Heart right ventricle (tissue), 16 donors: ENCODE results near the gene LIF. TPM values are rescaled to one million over a fixed set of nuclear protein-coding genes. Genes with fewer than 3 reads are reported as not detected.

Experiments used
- ATAC-seq, 8 donors: fragments of 200-7000 bp; cut with Tn5 transposase; one replicate each; pipeline ENCODE4 v1.9.1; 2020; ENCODE audit warnings: mild to moderate bottlenecking in 8 of 8, moderate library complexity in 8 of 8, moderate number of reproducible peaks in 1 of 8
- DNase-seq, 2 donors: peaks; one replicate each; pipeline ENCODE4 v3.0.0-alpha.2; 2020
- H3K27ac ChIP-seq, 10 donors: fragments of 200-600 bp; sonication (generic) in 2 of 10; one replicate each; pipeline versions ENCODE4 v1.5.0 to v1.8.0; 2020 to 2022; ENCODE audit warnings: mild to moderate bottlenecking in 3 of 10
- H3K27me3 ChIP-seq, 7 donors: fragments of 200-600 bp; one replicate each; pipeline ENCODE4 v1.8.0; 2021 to 2022; ENCODE audit warnings: mild to moderate bottlenecking in 2 of 7
- H3K36me3 ChIP-seq, 9 donors: fragments of 200-600 bp; sonication (generic) in 1 of 9; one replicate each; pipeline versions ENCODE4 v1.5.0 to v1.8.0; 2020 to 2022; ENCODE audit warnings: mild to moderate bottlenecking in 2 of 9
- H3K4me1 ChIP-seq, 9 donors: fragments of 200-600 bp; sonication (generic) in 1 of 9; one replicate each; pipeline versions ENCODE4 v1.5.0 to v1.8.0; 2020 to 2022; ENCODE audit warnings: mild to moderate bottlenecking in 4 of 9
- H3K4me3 ChIP-seq, 10 donors: fragments of 200-600 bp; sonication (generic) in 2 of 10; one replicate each; pipeline versions ENCODE4 v1.5.0 to v1.8.0; 2020 to 2022; ENCODE audit warnings: mild to moderate bottlenecking in 7 of 10, moderate library complexity in 2 of 10
- H3K9me3 ChIP-seq, 11 donors: fragments of 200-600 bp in 10 of 11; sonication (generic) in 2 of 11; one replicate each; pipeline versions ENCODE4 v1.5.0 to v1.8.0; 2013 to 2022; ENCODE audit warnings: mild to moderate bottlenecking in 2 of 11, control low read depth in 1 of 11, moderate library complexity in 1 of 11
- CTCF ChIP-seq, 9 donors: fragments of 200-600 bp; sonication (generic) in 2 of 9; IDR thresholded peaks; one replicate each; pipeline versions ENCODE4 v1.5.0 to v1.8.0; 2021 to 2022; ENCODE audit warnings: antibody characterized with exemption in 9 of 9, mild to moderate bottlenecking in 5 of 9, moderate library complexity in 1 of 9
- WGBS, 2 donors: extraction: QIAGEN DNeasy Blood & Tissue Kit; methylation state at CpG; one replicate each; pipeline ENCODE4 v1.1.7; 2013; ENCODE audit warnings: inconsistent platforms in 1 of 2; 5-methylcytosine and 5-hydroxymethylcytosine counted together
- intact Hi-C, 10 donors: fragments of 100-400 bp; cut with DNase I; formaldehyde crosslinking; loops; one replicate each; pipeline versions ENCODE4 v1.11.1 to v1.14.2; 2022
- polyA plus RNA-seq, 2 donors: library from polyadenylated mRNA; stranded (reverse); fragments of 200-250 nt; gene quantifications; one replicate each; pipeline ENCODE4 v1.2.3, GENCODE V29; 2013
- total RNA-seq, 10 donors: library from RNA; stranded (reverse); fragmentation: NEBNext Ultra II Directional in 3 of 10; extraction: Animal tissue kit (Norgen Biotek cat#: 25700) in 3 of 10; gene quantifications; one replicate each; pipeline versions ENCODE4 v1.2.1 to v1.2.4, GENCODE V29; 2021 to 2023
- donor health status: Arrhythmogenic right ventricular cardiomyopathy.
- donor health status: ischemic (EF 13 %, LVEDD 7.1; RV severe dilation, severe dysfunction).
- donor health status: healthy with polysubstance abuse.
- donor health status: DM: no; HTN: yes; CAD: no.
- donor health status: DM: no; HTN: no; CAD: no.
- donor health status: ischemic (EF 25% LVEDD 6.9; RV normal size, moderate dysfunction).
- donor health status: ischemic (EF 25% LVEDD 5.7; RV mildly dilated, moderate dysfunction).
- donor health status: healthy.
- donor health status: DM: yes; HTN: yes; CAD: no.
- donor health status: Ischemic cardiomyopathy.
- donor health status: ischemic (EF 35%, LVEDD 5.7; RV mildly dilated, moderate dysfunction).
- donor health status: nonischemic (EF 11% LVEDD 7.7; RV severe dilation, severe dysfunction).
- donor health status: DM: yes; HTN: yes; CAD: no.
- donor health status: PGD.
- donor health status: ischemic (EF 29% LVEDD 5.4; RV normal size, mild dysfunction).
- donor health status: nonischemic (EF 23%, LVEDD 6.1; RV moderate dilation, normal function).

The LIF gene
- total and polyA plus RNA-seq, 12 donors = 0.17 to 8.8 (median 0.53) TPM

- 69 to 77% methylated on average over 32 to 35 of the region's 35 CpGs for WGBS, 2 donors
- Histone ChIP-seq H3K4me3 (peak within 1 kb of the TSS in 8 of 10 donors; percentile 2 to 64 (median 30)), H3K27ac (peak within 1 kb of the TSS in 6 of 10 donors; percentile 68 to 96 (median 72)), H3K9me3 (no peaks in the 10 kb centered on the region), H3K4me1 (peaks cover 0 to 69% (median 4%) of the 10 kb centered on the region in 9 donors), H3K36me3 (peaks cover 0 to 10% (median 0%) of the 10 kb centered on the region in 9 donors), H3K27me3 (peaks cover 0 to 18% (median 2%) of the 10 kb centered on the region in 7 donors)
- no peak for TF ChIP-seq CTCF (IDR thresholded peaks at IDR 0.05)
- peak in 1 of 2 donors; percentile 70 for DNase-seq
- ATAC-seq = peak; percentile 21 to 57 (median 48)
- intact Hi-C loops = loop anchor here in 3 of 10 donors (5.0 to 10.0 kb wide), 2 partner anchors 121 to 218 kb away; partner anchors contain the start of gene RNF215 (in 1 of the 3)
Measured at GRCh38 chr22:30266445-30267381, 20.2 kb upstream of the LIF start, which contains the start of gene OSM. Gene OSM, minus strand, starts transcription at chr22:30266851. Its CDS starts 52 bp downstream, at chr22:30266799.

- Histone ChIP-seq H3K4me1 (peaks cover 0 to 65% (median 4%) of the 10 kb centered on the region in 9 donors), H3K9me3 (no peaks in the 10 kb centered on the region), H3K4me3 (peak overlapping the region in 8 of 10 donors; percentile 2 to 64 (median 30)), H3K27ac (peak overlapping the region in 6 of 10 donors; percentile 68 to 96 (median 72)), H3K27me3 (peaks cover 0 to 24% (median 9%) of the 10 kb centered on the region in 7 donors), H3K36me3 (peaks cover 0 to 10% (median 0%) of the 10 kb centered on the region in 9 donors)
- 68 to 69% methylated on average over 24 of the region's 24 CpGs for WGBS, 2 donors
- intact Hi-C loops = loop anchor here in 3 of 10 donors (5.0 to 10.0 kb wide), 2 partner anchors 121 to 219 kb away; partner anchors contain the start of gene RNF215 (in 1 of the 3)
- ATAC-seq (peak; percentile 18 to 56 (median 46)), DNase-seq (peak; percentile 45 to 59)
- TF ChIP-seq CTCF (IDR thresholded peaks at IDR 0.05) = no peak
Measured at GRCh38 chr22:30265823-30266444, 19.4 kb upstream of the LIF start.

GRCh38 chr22:30265131-30265720 is 18.7 kb upstream of the LIF start:
- Histone ChIP-seq H3K27me3 (peaks cover 0 to 25% (median 11%) of the 10 kb centered on the region in 7 donors), H3K9me3 (no peaks in the 10 kb centered on the region), H3K36me3 (peaks cover 0 to 10% (median 0%) of the 10 kb centered on the region in 9 donors), H3K4me1 (peaks cover 0 to 61% (median 4%) of the 10 kb centered on the region in 9 donors), H3K4me3 (peak overlapping the region in 1 of 10 donors; percentile 64), H3K27ac (peak overlapping the region in 4 of 10 donors; percentile 71 to 96 (median 74))
- 86 to 93% methylated on average over 9 of the region's 9 CpGs for WGBS, 2 donors
- ATAC-seq (no peak), DNase-seq (no peak)
- TF ChIP-seq CTCF (IDR thresholded peaks at IDR 0.05) = no peak
- intact Hi-C loops = loop anchor here in 3 of 10 donors (5.0 to 10.0 kb wide), 2 partner anchors 122 to 220 kb away; partner anchors contain the start of gene RNF215 (in 1 of the 3)
